ENCODE data around the gene NDUFAF3.
A peak's percentile ranks its signal among the peaks of the same experiment; 100 is the strongest.

- peak; percentile 35 for TF ChIP-seq POLR2A (IDR thresholded peaks at IDR 0.05; ENCODE audit: low read length)
- no peak for TF ChIP-seq GATA1 (IDR thresholded peaks at IDR 0.05; ENCODE audit: low read depth, low read length)
Measured at GRCh38 chr3:49025793-49026520, 4.0 kb downstream of the NDUFAF3 start.
